ENCODE measurements around the gene PHLDB1. TPM values are rescaled to one million over a fixed set of nuclear protein-coding genes. Genes with fewer than 3 reads are reported as not detected.
"Not testable (repeated sequence)": the region's sequence is repeated elsewhere in the genome, so short reads cannot be mapped to it uniquely, and the experiment has no call there.

PHLDB1 gene
- total RNA-seq, 1 donor from 2014 or later: 179 TPM

DNA sequence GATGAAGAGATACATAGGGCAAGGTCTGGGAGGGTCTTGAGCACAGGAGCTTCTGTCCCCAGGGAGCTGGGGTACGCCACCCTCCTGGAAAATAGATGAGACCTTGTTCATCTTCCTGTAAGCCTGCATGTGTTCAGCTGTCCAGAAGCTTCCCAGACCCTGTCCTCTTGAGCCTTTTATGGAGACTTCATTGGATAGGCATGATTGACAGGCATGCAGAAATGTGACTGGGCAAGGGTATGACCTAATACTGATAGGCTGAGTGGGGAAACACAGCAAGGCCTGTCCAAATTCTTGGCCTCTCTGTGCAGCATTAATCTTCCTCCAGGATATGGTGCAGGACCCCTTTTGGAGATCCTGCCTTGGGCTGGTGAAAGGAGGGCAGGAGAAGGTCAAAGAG, 19.5 kb upstream of the PHLDB1 start:
- H3K9me3 Mint-ChIP-seq (ENCODE audit: unreplicated experiment): no peaks in the 10 kb centered on the region
- no peak for TF ChIP-seq EZH2 (IDR thresholded peaks at IDR 0.05; ENCODE audit: insufficient read depth, low read length)
- TF ChIP-seq, protein P1, sequence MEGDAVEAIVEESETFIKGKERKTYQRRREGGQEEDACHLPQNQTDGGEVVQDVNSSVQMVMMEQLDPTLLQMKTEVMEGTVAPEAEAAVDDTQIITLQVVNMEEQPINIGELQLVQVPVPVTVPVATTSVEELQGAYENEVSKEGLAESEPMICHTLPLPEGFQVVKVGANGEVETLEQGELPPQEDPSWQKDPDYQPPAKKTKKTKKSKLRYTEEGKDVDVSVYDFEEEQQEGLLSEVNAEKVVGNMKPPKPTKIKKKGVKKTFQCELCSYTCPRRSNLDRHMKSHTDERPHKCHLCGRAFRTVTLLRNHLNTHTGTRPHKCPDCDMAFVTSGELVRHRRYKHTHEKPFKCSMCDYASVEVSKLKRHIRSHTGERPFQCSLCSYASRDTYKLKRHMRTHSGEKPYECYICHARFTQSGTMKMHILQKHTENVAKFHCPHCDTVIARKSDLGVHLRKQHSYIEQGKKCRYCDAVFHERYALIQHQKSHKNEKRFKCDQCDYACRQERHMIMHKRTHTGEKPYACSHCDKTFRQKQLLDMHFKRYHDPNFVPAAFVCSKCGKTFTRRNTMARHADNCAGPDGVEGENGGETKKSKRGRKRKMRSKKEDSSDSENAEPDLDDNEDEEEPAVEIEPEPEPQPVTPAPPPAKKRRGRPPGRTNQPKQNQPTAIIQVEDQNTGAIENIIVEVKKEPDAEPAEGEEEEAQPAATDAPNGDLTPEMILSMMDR (IDR thresholded peaks at IDR 0.05; ENCODE audit: insufficient read depth, low read depth, low read length): no peak

DNA sequence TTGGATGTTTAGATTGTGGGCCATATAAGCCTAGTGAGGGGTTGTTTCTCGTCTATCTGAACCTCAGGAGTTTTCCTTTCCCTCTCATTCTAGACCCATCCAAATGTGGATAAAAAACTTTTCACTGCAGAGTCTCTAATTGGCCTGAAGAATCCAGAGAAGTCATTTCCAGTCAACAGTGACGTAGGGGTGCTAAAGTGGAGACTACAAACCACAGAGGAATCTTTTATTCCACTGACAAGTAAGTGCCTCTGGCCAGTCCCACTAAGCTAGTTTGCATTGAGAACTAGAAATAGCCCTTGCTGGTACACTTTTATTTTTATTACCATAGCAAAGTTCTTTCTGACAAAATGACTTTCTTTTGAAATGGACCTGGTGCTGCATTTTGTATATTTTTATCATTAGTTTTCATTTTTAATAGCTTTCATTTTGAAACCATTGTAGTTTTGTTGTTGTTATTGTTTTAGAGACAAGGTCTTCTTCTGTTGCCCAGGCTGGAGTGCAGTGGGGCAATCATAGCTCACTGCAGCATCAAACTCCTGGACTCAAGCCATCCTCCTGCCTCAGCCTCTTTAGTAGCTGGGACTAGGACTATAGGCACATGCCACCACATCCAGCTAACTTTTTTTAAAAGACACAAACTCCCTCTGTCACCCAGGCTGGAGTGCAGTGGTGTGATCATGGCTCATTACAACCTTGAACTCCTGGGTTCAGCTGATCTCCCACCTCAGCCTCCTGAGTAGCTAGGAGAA, 14.6 kb upstream of the PHLDB1 start:
- peak overlapping the region; percentile 58 for H3K27ac Mint-ChIP-seq (ENCODE audit: unreplicated experiment)
- H3K4me3 Mint-ChIP-seq (ENCODE audit: unreplicated experiment): no peak overlapping the region
- Histone ChIP-seq H3K9me3 (ENCODE audit: insufficient read depth, low read depth, low read length) (no peaks in the 10 kb centered on the region), H2AFZ (ENCODE audit: low read depth, low read length) (no peak overlapping the region), H3K36me3 (ENCODE audit: insufficient read depth, low read length) (peaks cover 67% of the 10 kb centered on the region), H3K79me2 (ENCODE audit: insufficient read depth, low read length) (peaks cover 45% of the 10 kb centered on the region), H3K4me3 (ENCODE audit: insufficient read depth, low read depth, low read length) (no peak overlapping the region), H3K27me3 (ENCODE audit: insufficient read depth, low read length) (no peaks in the 10 kb centered on the region), H3K27ac (ENCODE audit: low read depth, low read length) (no peak overlapping the region), H3K4me2 (ENCODE audit: low read length) (no peak overlapping the region), H3K4me1 (ENCODE audit: insufficient read depth, low read length) (no peaks in the 10 kb centered on the region), H4K20me1 (ENCODE audit: insufficient read depth, low read length) (peaks cover 83% of the 10 kb centered on the region), H3K9ac (ENCODE audit: low read length) (no peak overlapping the region)
- no peaks in the 10 kb centered on the region for H3K9me3 Mint-ChIP-seq (ENCODE audit: unreplicated experiment)
- H3K4me1 Mint-ChIP-seq (ENCODE audit: low read depth, unreplicated experiment): peaks cover 10% of the 10 kb centered on the region
- peaks cover 27% of the 10 kb centered on the region for H3K36me3 Mint-ChIP-seq (ENCODE audit: low read depth, unreplicated experiment)
- DNase-seq (ENCODE audit: low read depth) (peak; percentile 64), FAIRE-seq (no peak)
- H3K27me3 Mint-ChIP-seq (ENCODE audit: low read depth, unreplicated experiment): no peaks in the 10 kb centered on the region
- TF ChIP-seq EZH2 (IDR thresholded peaks at IDR 0.05; ENCODE audit: insufficient read depth, low read length): no peak
- TF ChIP-seq, protein P1 (IDR thresholded peaks at IDR 0.05; ENCODE audit: insufficient read depth, low read depth, low read length): no peak

More for the DNA sequence above, 19.5 kb upstream of the PHLDB1 start:
- no peak overlapping the region for H3K27ac Mint-ChIP-seq (ENCODE audit: unreplicated experiment)
- H3K4me1 ChIP-seq (ENCODE audit: insufficient read depth, low read length): no peaks in the 10 kb centered on the region
- H3K27me3 Mint-ChIP-seq (ENCODE audit: low read depth, unreplicated experiment): no peaks in the 10 kb centered on the region
- peaks cover 43% of the 10 kb centered on the region for H3K79me2 ChIP-seq (ENCODE audit: insufficient read depth, low read length)
- peaks cover 86% of the 10 kb centered on the region for H4K20me1 ChIP-seq (ENCODE audit: insufficient read depth, low read length)
- H3K4me1 Mint-ChIP-seq (ENCODE audit: low read depth, unreplicated experiment): peaks cover 9% of the 10 kb centered on the region
- no peaks in the 10 kb centered on the region for H3K9me3 ChIP-seq (ENCODE audit: insufficient read depth, low read depth, low read length)
- H3K36me3 Mint-ChIP-seq (ENCODE audit: low read depth, unreplicated experiment): peaks cover 22% of the 10 kb centered on the region
- no peak overlapping the region for H3K27ac ChIP-seq (ENCODE audit: low read depth, low read length)
- H3K36me3 ChIP-seq (ENCODE audit: insufficient read depth, low read length): peaks cover 71% of the 10 kb centered on the region
- H3K9ac ChIP-seq (ENCODE audit: low read length): no peak overlapping the region
- DNase-seq (ENCODE audit: low read depth) (no peak), FAIRE-seq (no peak)
- no peak overlapping the region for H3K4me3 Mint-ChIP-seq (ENCODE audit: unreplicated experiment)
- H3K4me3 ChIP-seq (ENCODE audit: insufficient read depth, low read depth, low read length): no peak overlapping the region
- H2AFZ ChIP-seq (ENCODE audit: low read depth, low read length): no peak overlapping the region
- no peak overlapping the region for H3K4me2 ChIP-seq (ENCODE audit: low read length)
- no peaks in the 10 kb centered on the region for H3K27me3 ChIP-seq (ENCODE audit: insufficient read depth, low read length)

DNA sequence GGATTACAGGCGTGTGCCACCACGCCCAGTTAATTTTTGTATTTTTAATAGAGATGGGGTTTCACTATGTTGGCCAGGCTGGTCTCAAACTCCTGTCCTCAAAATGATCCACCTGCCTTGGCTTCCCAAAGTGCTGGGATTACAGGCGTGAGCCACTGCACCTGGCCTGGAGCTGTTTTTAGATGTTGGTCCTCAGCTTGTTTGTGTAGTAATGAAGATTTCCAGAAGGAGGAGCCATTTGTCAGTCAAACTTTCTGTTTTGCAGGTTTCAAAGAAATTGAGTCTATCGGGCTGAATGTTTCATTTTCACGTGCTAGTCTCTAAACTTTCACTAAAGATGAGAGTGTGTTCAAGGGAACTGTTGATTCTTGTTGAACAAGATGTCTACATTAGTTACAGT, 12.4 kb upstream of the PHLDB1 start:
- H3K9me3 Mint-ChIP-seq (ENCODE audit: unreplicated experiment); H3K9me3 ChIP-seq (ENCODE audit: insufficient read depth, low read depth, low read length); H3K27ac ChIP-seq (ENCODE audit: low read depth, low read length); H3K4me3 ChIP-seq (ENCODE audit: insufficient read depth, low read depth, low read length); H3K4me1 Mint-ChIP-seq (ENCODE audit: low read depth, unreplicated experiment); H3K27me3 ChIP-seq (ENCODE audit: insufficient read depth, low read length); H2AFZ ChIP-seq (ENCODE audit: low read depth, low read length); DNase-seq (ENCODE audit: low read depth); H3K27me3 Mint-ChIP-seq (ENCODE audit: low read depth, unreplicated experiment); H3K4me1 ChIP-seq (ENCODE audit: insufficient read depth, low read length); H3K4me2 ChIP-seq (ENCODE audit: low read length); H3K9ac ChIP-seq (ENCODE audit: low read length); H3K4me3 Mint-ChIP-seq (ENCODE audit: unreplicated experiment): not testable (repeated sequence)
- Histone ChIP-seq H3K79me2 (ENCODE audit: insufficient read depth, low read length) (peaks cover 39% of the 10 kb centered on the region), H4K20me1 (ENCODE audit: insufficient read depth, low read length) (peaks cover 72% of the 10 kb centered on the region), H3K36me3 (ENCODE audit: insufficient read depth, low read length) (peaks cover 59% of the 10 kb centered on the region)
- Mint-ChIP-seq H3K36me3 (ENCODE audit: low read depth, unreplicated experiment) (peaks cover 26% of the 10 kb centered on the region), H3K27ac (ENCODE audit: unreplicated experiment) (peak overlapping the region; percentile 18)
- TF ChIP-seq, protein P1 (IDR thresholded peaks at IDR 0.05; ENCODE audit: insufficient read depth, low read depth, low read length): peak; percentile 54
- FAIRE-seq: peak; percentile 50

Measured in astrocyte (in vitro differentiated cells and primary cell).